Measurements from ENCODE around the gene LACRT. TPM values are rescaled to one million over a fixed set of nuclear protein-coding genes. Genes with fewer than 3 reads are reported as not detected.
A peak's percentile ranks its signal among the peaks of the same experiment; 100 is the strongest.

The LACRT gene
- total and polyA plus RNA-seq, 2 of the 8 experiments (the other 6 are each of a cell fraction or from before 2014, with no cell fraction given), result not detected

GRCh38 chr12:54680374-54680773, 45.7 kb upstream of the LACRT start:
- Histone ChIP-seq H2BK5ac (ENCODE audit: low read depth, low read length) (0 out of 2 replicates have a peak overlapping the region, but pooled peaks have one; percentile 27), H3K56ac (replicated peaks; ENCODE audit: insufficient read length, low read depth, low read length) (no peak overlapping the region), H2BK15ac (ENCODE audit: low read length) (peak overlapping the region; percentile 46; the same call in 1 of the 2 replicates), H3K9me3 (ENCODE audit: insufficient read depth in 2 of 2, low read depth in 1 of 2, low read length in 1 of 2) (no peaks in the 10 kb centered on the region), H2AK5ac (ENCODE audit: low read depth, low read length) (no peak overlapping the region), H3K4ac (replicated peaks; ENCODE audit: insufficient read length, low read depth, low read length) (no peak overlapping the region), H2AFZ (ENCODE audit: low read length) (no peak overlapping the region), H4K20me1 (replicated peaks in 1 of 2; ENCODE audit: control insufficient read depth in 1 of 2, insufficient read depth in 2 of 2, low read length in 2 of 2) (no peaks in the 10 kb centered on the region), H3K4me3 (ENCODE audit: extremely low read depth in 1 of 4, insufficient read depth in 2 of 4, low read depth in 3 of 4, low read length in 4 of 4) (no peak overlapping the region), H4K91ac (replicated peaks; ENCODE audit: insufficient read length, low read length) (peak overlapping the region; percentile 22), H2BK12ac (ENCODE audit: low read depth, low read length) (peak overlapping the region; percentile 65; the same call in 1 of the 2 replicates), H3K36me3 (ENCODE audit: control insufficient read depth in 2 of 4, insufficient read depth in 4 of 4, low read length in 3 of 4) (no peaks in the 10 kb centered on the region), H3K27me3 (replicated peaks in 1 of 4; ENCODE audit: control insufficient read depth in 3 of 4, extremely low read depth in 1 of 4, insufficient read depth in 3 of 4, low read length in 3 of 4) (no peaks in the 10 kb centered on the region; a peak in 1 of 7 replicates), H3K23ac (ENCODE audit: insufficient read length) (no peak overlapping the region), H3K4me1 (replicated peaks in 1 of 4; ENCODE audit: control insufficient read depth in 3 of 4, insufficient read depth in 4 of 4, low read length in 3 of 4) (peaks cover 12 to 23% (median 20%) of the 10 kb centered on the region in 4 experiments), H2BK120ac (replicated peaks; ENCODE audit: low read depth, low read length) (no peak overlapping the region), H4K5ac (ENCODE audit: insufficient read length, low read depth, low read length) (no peak overlapping the region), H3K27ac (ENCODE audit: low read depth, low read length) (no peak overlapping the region), H3K14ac (ENCODE audit: insufficient read length) (no peak overlapping the region), H4K8ac (ENCODE audit: extremely low read depth, insufficient read depth, low read length) (no peak overlapping the region), H3K18ac (ENCODE audit: extremely low read depth, low read length) (0 out of 2 replicates have a peak overlapping the region, but pooled peaks have one; percentile 52), H3K79me1 (ENCODE audit: low read depth, low read length) (no peaks in the 10 kb centered on the region), H2BK20ac (ENCODE audit: low read length) (peak overlapping the region; percentile 51; the same call in 1 of the 2 replicates), H3K9ac (replicated peaks in 1 of 4; ENCODE audit: extremely low read depth in 1 of 4, low read depth in 3 of 4, low read length in 3 of 4) (no peak overlapping the region), H3K23me2 (ENCODE audit: low read depth, low read length) (peaks cover 2% of the 10 kb centered on the region; the same call in 1 of the 2 replicates), H3K4me2 (ENCODE audit: insufficient read depth in 1 of 2, low read depth in 2 of 2, low read length in 2 of 2) (no peak overlapping the region; a peak in 1 of 4 replicates), H3K79me2 (ENCODE audit: control insufficient read depth in 1 of 2, insufficient read depth in 2 of 2, low read length in 2 of 2) (no peaks in the 10 kb centered on the region)
- ChIA-PET CTCF (ENCODE audit: partially characterized antibody) (interaction anchor here (0.7 to 7.4 kb wide), 32 partner anchors 10 to 339 kb away, joined by 3 to 88 read pairs (median 4); partner anchors contain the start of genes DCD and NEUROD4), POLR2A (ENCODE audit: partially characterized antibody) (interaction anchor here (1.6 kb wide), 1 partner anchor 9 kb away, joined by 6 read pairs; no protein-coding TSS in a partner anchor)
- FAIRE-seq (peak; percentile 98), DNase-seq (ENCODE audit: low read depth in 1 of 2, low spot score in 2 of 2) (peak; percentile 25 to 90)
- TF ChIP-seq NRF1 (IDR thresholded peaks at IDR 0.05; ENCODE audit: low read depth, low read length) (no peak), TEAD4 (IDR thresholded peaks at IDR 0.05; ENCODE audit: low read depth, low read length) (0 out of 2 replicates have a peak, but pooled peaks have one; percentile 40), RAD21 (IDR thresholded peaks at IDR 0.05 in 1 of 2, conservative IDR thresholded peaks at IDR 0.05 in 1 of 2; ENCODE audit: low read depth in 2 of 2, low read length in 2 of 2) (peak; percentile 21 to 37; a peak in 3 of 4 replicates), CTCF (IDR thresholded peaks at IDR 0.05; ENCODE audit: control extremely low read depth in 1 of 3, insufficient read depth in 1 of 3, low read depth in 1 of 3, low read length in 3 of 3) (peak; percentile 46 to 92 (median 83))
- 53% methylated on average over 3 of the region's 3 CpGs; no CpG with 5 or more reads in 1 of the 2 experiments for WGBS, 2 experiments (ENCODE audit: extremely low coverage in 1 of 2, insufficient coverage in 1 of 2, insufficient read length in 1 of 2, insufficient replicate concordance in 2 of 2, low coverage in 1 of 2, low lambda C conversion rate in 2 of 2, missing lambda C conversion rate in 1 of 2)

Data from H1 (cell line).